Activated naive CD4-positive, alpha-beta T cell treated with anti-CD3 and anti-CD28 coated beads for 36 hours (primary cell): ENCODE measurements around the gene WDR37. TPM values are rescaled to one million over a fixed set of nuclear protein-coding genes. Genes with fewer than 3 reads are reported as not detected.

Source experiments
- CTCF ChIA-PET: fragments of 350-600 bp; sonication (Branson Sonifier 250); formaldehyde crosslinking; loops from one replicate; lab custom pipeline; 2021; ENCODE audit warnings: antibody characterized with exemption; lab: Charles Lee
- DNase-seq: peaks from one replicate; pipeline ENCODE4 v3.0.0-alpha.2; 2020
- H3K27ac Mint-ChIP-seq: one replicate; pipeline ENCODE4 v1.8.0; 2021; ENCODE audit warnings: mild to moderate bottlenecking, mixed read lengths
- H3K27me3 Mint-ChIP-seq: one replicate; pipeline ENCODE4 v1.8.0; 2021; ENCODE audit warnings: low read depth, mixed read lengths
- H3K36me3 Mint-ChIP-seq: one replicate; pipeline ENCODE4 v1.8.0; 2021; ENCODE audit warnings: low read depth, mixed read lengths
- H3K4me1 Mint-ChIP-seq: one replicate; pipeline ENCODE4 v1.8.0; 2021; ENCODE audit warnings: low read depth, mixed read lengths
- H3K4me3 Mint-ChIP-seq: one replicate; pipeline ENCODE4 v1.8.0; 2021; ENCODE audit warnings: mild to moderate bottlenecking, moderate library complexity, mixed read lengths
- H3K9me3 Mint-ChIP-seq: one replicate; pipeline ENCODE4 v1.8.0; 2021; ENCODE audit warnings: mixed read lengths
- intact Hi-C: fragments of 100-400 bp; cut with micrococcal nuclease; formaldehyde crosslinking; loops from one replicate; pipeline ENCODE4 v1.15.1; 2023
- total RNA-seq, 2 experiments: library from RNA; stranded (reverse); gene quantifications; one replicate each; pipeline ENCODE4 v1.2.3, GENCODE V29; 2021

The WDR37 gene
- total RNA-seq, 2 experiments from 2014 or later = 14.0 to 16.0 TPM

GRCh38 chr10:1134156-1134555 lies 78.0 kb downstream of the WDR37 start:
- Mint-ChIP-seq H3K36me3 (peaks cover 21% of the 10 kb centered on the region), H3K27me3 (no peaks in the 10 kb centered on the region), H3K4me1 (peaks cover 5% of the 10 kb centered on the region), H3K27ac (no peak overlapping the region), H3K4me3 (no peak overlapping the region), H3K9me3 (peaks cover 11% of the 10 kb centered on the region)
- intact Hi-C loops = no loop called here
- no peak for DNase-seq
- CTCF ChIA-PET = no interaction called here

- peaks cover 5% of the 10 kb centered on the region for H3K4me1 Mint-ChIP-seq
- intact Hi-C loops = no loop called here
- H3K9me3 Mint-ChIP-seq = peaks cover 17% of the 10 kb centered on the region
- no peak overlapping the region for H3K4me3 Mint-ChIP-seq
- H3K27ac Mint-ChIP-seq = no peak overlapping the region
- peaks cover 4% of the 10 kb centered on the region for H3K36me3 Mint-ChIP-seq
- CTCF ChIA-PET = no interaction called here
- no peak for DNase-seq
- H3K27me3 Mint-ChIP-seq = no peaks in the 10 kb centered on the region
Measured at GRCh38 chr10:1136268-1136667, 80.1 kb downstream of the WDR37 start.

- CTCF ChIA-PET = no interaction called here
- Mint-ChIP-seq H3K4me3 (no peak overlapping the region), H3K4me1 (peaks cover 5% of the 10 kb centered on the region), H3K36me3 (no peaks in the 10 kb centered on the region), H3K27ac (no peak overlapping the region), H3K27me3 (no peaks in the 10 kb centered on the region), H3K9me3 (peaks cover 17% of the 10 kb centered on the region)
- no peak for DNase-seq
- intact Hi-C loops = no loop called here
Measured at GRCh38 chr10:1137499-1138163, 81.4 kb downstream of the WDR37 start.

- Mint-ChIP-seq H3K27me3 (no peaks in the 10 kb centered on the region), H3K4me1 (peaks cover 4% of the 10 kb centered on the region), H3K4me3 (no peak overlapping the region), H3K9me3 (peaks cover 17% of the 10 kb centered on the region), H3K36me3 (no peaks in the 10 kb centered on the region), H3K27ac (no peak overlapping the region)
- DNase-seq = no peak
- CTCF ChIA-PET = no interaction called here
- intact Hi-C loops = no loop called here
Measured at GRCh38 chr10:1138529-1138928, 82.3 kb downstream of the WDR37 start.

GRCh38 chr10:1141261-1141660 lies 85.1 kb downstream of the WDR37 start:
- CTCF ChIA-PET = no interaction called here
- peaks cover 19% of the 10 kb centered on the region for H3K9me3 Mint-ChIP-seq
- intact Hi-C loops = loop anchor here (5.0 kb wide), 1 partner anchor 246 kb away; no protein-coding TSS in a partner anchor

GRCh38 chr10:1141701-1142100 lies 85.5 kb downstream of the WDR37 start:
- Mint-ChIP-seq H3K4me1 (no peaks in the 10 kb centered on the region), H3K27me3 (no peaks in the 10 kb centered on the region), H3K4me3 (no peak overlapping the region), H3K36me3 (no peaks in the 10 kb centered on the region), H3K27ac (no peak overlapping the region), H3K9me3 (peaks cover 19% of the 10 kb centered on the region)
- CTCF ChIA-PET = interaction anchor here (0.6 kb wide), 1 partner anchor 48 kb away, joined by 3 read pairs; no protein-coding TSS in a partner anchor
- intact Hi-C loops = loop anchor here (5.0 kb wide), 1 partner anchor 246 kb away; no protein-coding TSS in a partner anchor
- DNase-seq = no peak

More at GRCh38 chr10:1141261-1141660, 85.1 kb downstream of the WDR37 start:
- no peaks in the 10 kb centered on the region for H3K27me3 Mint-ChIP-seq
- H3K4me3 Mint-ChIP-seq = no peak overlapping the region
- no peak overlapping the region for H3K27ac Mint-ChIP-seq
- H3K4me1 Mint-ChIP-seq = no peaks in the 10 kb centered on the region
- H3K36me3 Mint-ChIP-seq = no peaks in the 10 kb centered on the region
- DNase-seq = no peak

GRCh38 chr10:1142596-1142995 lies 86.4 kb downstream of the WDR37 start:
- H3K4me1 Mint-ChIP-seq = no peaks in the 10 kb centered on the region
- peak; percentile 40 for DNase-seq
- no peak overlapping the region for H3K27ac Mint-ChIP-seq
- no peak overlapping the region for H3K4me3 Mint-ChIP-seq
- CTCF ChIA-PET = no interaction called here
- peaks cover 4% of the 10 kb centered on the region for H3K27me3 Mint-ChIP-seq
- peaks cover 4% of the 10 kb centered on the region for H3K36me3 Mint-ChIP-seq
- peaks cover 22% of the 10 kb centered on the region for H3K9me3 Mint-ChIP-seq
- intact Hi-C loops = loop anchor here (5.0 kb wide), 1 partner anchor 245 kb away; no protein-coding TSS in a partner anchor

GRCh38 chr10:1147810-1148209 lies 91.6 kb downstream of the WDR37 start:
- peaks cover 4% of the 10 kb centered on the region for H3K36me3 Mint-ChIP-seq
- intact Hi-C loops = no loop called here
- no peak for DNase-seq
- H3K27ac Mint-ChIP-seq = no peak overlapping the region
- H3K4me3 Mint-ChIP-seq = no peak overlapping the region
- CTCF ChIA-PET = interaction anchor here (0.7 kb wide), 1 partner anchor 1384 kb away, joined by 3 read pairs; no protein-coding TSS in a partner anchor
- peaks cover 5% of the 10 kb centered on the region for H3K9me3 Mint-ChIP-seq
- peaks cover 7% of the 10 kb centered on the region for H3K27me3 Mint-ChIP-seq
- H3K4me1 Mint-ChIP-seq = peaks cover 4% of the 10 kb centered on the region

- intact Hi-C loops = no loop called here
- Mint-ChIP-seq H3K9me3 (peaks cover 5% of the 10 kb centered on the region), H3K27ac (no peak overlapping the region), H3K4me3 (no peak overlapping the region), H3K27me3 (peaks cover 7% of the 10 kb centered on the region), H3K36me3 (peaks cover 4% of the 10 kb centered on the region), H3K4me1 (peaks cover 4% of the 10 kb centered on the region)
- CTCF ChIA-PET = no interaction called here
- no peak for DNase-seq
Measured at GRCh38 chr10:1148855-1149605, 92.8 kb downstream of the WDR37 start.

- H3K36me3 Mint-ChIP-seq = peaks cover 4% of the 10 kb centered on the region
- H3K9me3 Mint-ChIP-seq = peaks cover 5% of the 10 kb centered on the region
- H3K27me3 Mint-ChIP-seq = peaks cover 7% of the 10 kb centered on the region
- CTCF ChIA-PET = no interaction called here
- DNase-seq = no peak
- no peak overlapping the region for H3K27ac Mint-ChIP-seq
- H3K4me1 Mint-ChIP-seq = peaks cover 4% of the 10 kb centered on the region
- intact Hi-C loops = no loop called here
- no peak overlapping the region for H3K4me3 Mint-ChIP-seq
Measured at GRCh38 chr10:1149793-1150637, 93.8 kb downstream of the WDR37 start.

GRCh38 chr10:1150638-1150955 lies 94.4 kb downstream of the WDR37 start:
- DNase-seq = no peak
- H3K36me3 Mint-ChIP-seq = peaks cover 4% of the 10 kb centered on the region

More at GRCh38 chr10:1150638-1150955, 94.4 kb downstream of the WDR37 start:
- Mint-ChIP-seq H3K4me3 (no peak overlapping the region), H3K4me1 (peaks cover 4% of the 10 kb centered on the region), H3K27me3 (peaks cover 7% of the 10 kb centered on the region), H3K27ac (no peak overlapping the region), H3K9me3 (peaks cover 5% of the 10 kb centered on the region)
- intact Hi-C loops = no loop called here
- CTCF ChIA-PET = no interaction called here
